HG02885 (cell line): Measurements from ENCODE around the gene FLOT2.
"Not testable (repeated sequence)": the region's sequence is repeated elsewhere in the genome, so short reads cannot be mapped to it uniquely, and the experiment has no call there.

ENCODE experiments used
- ATAC-seq: cut with Tn5 transposase; IDR thresholded peaks from one replicate; pipeline ENCODE4 v1.9.1; 2021; ENCODE audit warnings: mild to moderate bottlenecking; ENCODE audit not compliant: unreplicated experiment, poor library complexity

Gene FLOT2

DNA sequence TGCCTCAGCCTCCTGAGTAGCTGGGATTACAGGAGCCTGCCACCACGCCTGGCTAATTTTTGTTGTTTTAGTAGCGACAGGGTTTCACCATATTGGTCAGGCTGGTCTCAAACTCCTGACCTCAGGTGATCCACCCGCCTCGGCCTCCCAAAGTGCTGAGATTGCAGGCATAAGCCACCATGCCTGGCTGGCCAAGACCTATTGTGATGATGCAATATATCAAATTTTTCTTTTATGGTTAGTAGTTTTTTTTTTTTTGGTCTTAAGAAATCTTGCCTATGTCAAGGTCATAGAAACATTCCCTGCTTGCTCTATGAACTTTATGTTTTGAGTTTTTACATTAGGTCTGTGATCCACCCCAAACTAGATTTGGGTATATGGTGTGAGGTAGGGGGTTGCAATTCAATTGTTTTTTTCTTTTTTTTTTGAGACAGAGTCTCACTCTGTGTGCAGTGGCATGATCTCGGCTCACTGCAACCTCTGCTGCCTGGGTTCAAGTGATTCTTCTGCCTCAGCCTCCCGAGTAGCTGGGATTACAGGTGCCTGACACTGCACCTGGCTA is 20.3 kb downstream of the FLOT2 start:
- not testable (repeated sequence) for ATAC-seq

GRCh38 chr17:28875848-28876550 is 21.5 kb downstream of the FLOT2 start:
- ATAC-seq: no peak

DNA sequence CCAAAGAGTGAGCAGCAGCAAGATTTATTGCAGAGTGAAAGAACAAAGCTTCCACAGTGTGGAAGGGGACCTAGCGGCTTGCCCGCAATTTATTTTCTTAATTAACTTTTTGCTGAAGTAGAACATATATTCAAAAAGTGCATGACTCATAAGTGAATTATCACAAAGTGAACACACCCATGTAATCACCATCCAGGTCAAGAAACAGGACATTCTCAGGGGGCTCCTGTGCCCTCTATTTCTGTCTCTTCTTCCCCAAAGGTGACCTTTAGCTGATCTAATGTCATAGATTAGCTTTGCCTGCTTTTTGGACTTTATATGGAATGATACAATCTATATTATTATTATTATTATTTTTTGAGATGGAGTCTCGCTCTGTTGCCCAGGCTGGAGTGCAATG is 22.8 kb downstream of the FLOT2 start:
- no peak for ATAC-seq

DNA sequence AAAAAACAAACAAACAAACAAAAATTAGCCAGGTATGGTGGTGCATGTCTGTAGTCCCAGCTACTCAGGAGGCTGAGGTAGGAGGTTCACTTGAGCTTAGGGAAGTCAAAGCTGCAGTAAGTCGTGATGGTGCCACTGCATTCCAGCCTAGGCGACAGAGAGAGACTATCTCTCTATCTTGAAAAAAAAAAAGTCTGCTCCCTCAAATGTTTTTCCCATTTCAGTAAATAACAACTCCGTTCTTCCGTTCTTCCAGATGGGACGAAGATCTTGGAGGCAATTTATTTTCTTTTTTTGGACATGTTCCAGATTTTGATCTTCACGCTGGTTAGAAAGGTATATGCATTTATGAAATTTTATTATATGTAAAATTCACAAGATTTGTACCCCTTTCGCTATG is 23.7 kb downstream of the FLOT2 start:
- ATAC-seq: no peak

- peak; percentile 82 for ATAC-seq
These were observed 26.4 kb downstream of the FLOT2 start for GRCh38 chr17:28871056-28871579.

GRCh38 chr17:28867276-28867675 is 30.3 kb downstream of the FLOT2 start:
- ATAC-seq: no peak

DNA sequence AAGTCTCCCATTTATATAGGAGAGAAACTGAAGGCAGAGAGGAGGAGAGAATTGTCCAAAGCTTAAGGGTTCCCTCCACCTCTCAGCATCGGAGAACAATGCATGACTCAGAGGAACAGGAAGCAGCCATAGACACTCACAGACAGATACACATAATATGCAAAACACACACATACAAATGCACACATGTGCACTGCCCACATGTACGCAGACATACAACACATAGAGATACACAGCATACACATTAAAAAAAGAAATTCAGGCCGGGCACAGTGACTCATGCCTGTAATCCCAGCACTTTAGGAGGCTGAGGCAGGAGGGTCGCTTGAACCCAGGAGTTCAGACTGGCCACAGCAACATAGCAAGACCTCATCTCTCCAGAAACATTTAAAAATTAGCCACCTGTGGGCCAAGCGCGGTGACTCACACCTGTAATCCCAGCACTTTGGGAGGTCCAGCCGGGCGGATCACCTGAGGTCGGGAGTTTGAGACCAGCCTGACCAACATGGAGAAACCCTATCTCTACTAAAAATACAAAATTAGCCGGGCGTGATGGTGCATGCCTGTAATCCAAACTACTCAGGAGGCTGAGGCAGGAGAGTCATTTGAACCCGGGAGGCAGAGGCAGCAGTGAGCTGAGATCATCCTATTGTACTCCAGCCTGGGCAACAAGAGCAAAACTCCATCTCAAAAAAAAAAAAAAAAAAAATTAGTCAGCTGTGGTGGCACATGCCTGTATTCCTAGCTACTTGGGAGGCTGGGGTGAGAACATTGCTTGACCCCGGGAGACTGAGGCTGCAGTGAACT is 31.4 kb downstream of the FLOT2 start:
- peak; percentile 56 for ATAC-seq

DNA sequence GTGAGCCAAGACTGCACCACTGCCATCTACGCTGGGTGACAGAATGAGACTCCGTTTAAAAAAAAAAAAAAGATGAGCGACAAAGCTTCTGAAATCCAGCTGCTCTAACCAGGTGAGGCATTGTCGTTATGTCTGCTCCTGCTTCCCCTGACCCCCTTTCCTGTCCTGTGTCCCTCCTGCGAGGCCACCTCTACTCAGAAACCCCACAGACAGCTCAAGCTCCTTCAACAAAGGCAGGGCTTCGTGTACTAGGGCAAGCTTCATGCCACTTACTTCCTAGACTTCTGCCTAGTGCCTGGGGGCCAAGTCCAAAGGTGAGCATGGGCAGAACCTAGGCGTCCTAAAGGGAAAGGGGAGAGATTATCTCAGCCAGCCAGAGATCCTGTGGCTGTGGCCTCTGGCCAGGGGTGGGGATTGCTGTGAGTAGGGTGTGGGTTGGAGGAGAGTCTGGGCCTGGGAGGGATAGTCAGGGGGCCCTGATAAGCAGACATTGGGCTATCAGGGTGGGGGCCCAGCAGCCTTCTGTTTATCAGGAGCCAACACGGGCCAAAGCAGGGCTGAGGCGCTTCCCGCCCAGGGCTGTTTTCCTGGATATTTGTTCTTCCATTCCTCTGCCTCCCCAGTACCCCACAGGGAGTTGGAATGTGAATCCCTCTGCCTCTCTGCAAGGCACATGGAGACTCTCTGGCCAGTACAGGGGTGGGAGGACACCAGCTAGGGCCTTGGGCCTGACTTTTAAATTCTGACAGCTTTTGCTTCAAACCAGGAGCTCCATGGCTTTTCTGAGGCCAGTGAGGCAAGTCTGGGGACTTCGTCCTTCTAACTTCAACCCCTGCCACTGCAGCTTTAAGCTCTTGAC is 32.3 kb downstream of the FLOT2 start:
- ATAC-seq: no peak

DNA sequence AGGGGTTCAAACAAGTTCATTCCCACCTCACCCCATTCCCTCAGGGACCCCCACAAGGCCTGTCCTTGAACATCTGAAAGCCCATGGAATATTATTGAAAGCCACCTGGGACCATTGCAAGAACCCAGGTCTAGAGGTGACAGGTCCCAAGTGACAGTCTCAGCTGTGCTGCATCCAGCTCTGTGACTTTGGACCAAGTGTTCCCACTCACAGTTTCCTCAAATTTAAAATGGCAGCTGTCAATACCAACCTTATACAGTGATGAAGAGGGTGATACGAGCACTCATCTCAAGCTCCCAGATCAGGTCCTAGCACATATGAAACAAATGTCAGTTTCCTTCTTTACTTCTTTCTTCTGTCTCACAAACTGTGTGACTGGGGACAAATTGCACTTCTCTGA is 33.6 kb downstream of the FLOT2 start:
- ATAC-seq: no peak

DNA sequence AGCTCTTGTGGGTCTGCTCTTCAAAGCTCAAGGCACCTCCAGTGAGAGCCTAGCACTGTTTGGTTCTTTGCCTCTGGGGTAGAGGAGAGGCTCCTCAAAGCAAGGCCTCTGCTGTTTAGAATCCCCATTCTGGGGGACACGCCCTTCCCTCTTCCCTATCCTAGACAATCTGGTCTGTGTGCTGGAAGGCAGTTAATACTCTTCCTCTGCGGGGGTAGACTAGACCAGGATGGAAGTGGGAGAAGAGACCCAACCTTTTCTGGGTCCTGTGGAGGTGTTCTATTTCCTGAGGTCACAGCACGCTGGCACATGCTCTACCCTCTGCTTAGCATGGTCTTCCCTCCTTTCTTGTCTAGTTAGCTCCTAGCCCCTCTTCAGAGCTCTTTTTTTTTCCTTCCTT is 35.0 kb downstream of the FLOT2 start:
- no peak for ATAC-seq

GRCh38 chr17:28861393-28862203 is 35.9 kb downstream of the FLOT2 start:
- no peak for ATAC-seq

DNA sequence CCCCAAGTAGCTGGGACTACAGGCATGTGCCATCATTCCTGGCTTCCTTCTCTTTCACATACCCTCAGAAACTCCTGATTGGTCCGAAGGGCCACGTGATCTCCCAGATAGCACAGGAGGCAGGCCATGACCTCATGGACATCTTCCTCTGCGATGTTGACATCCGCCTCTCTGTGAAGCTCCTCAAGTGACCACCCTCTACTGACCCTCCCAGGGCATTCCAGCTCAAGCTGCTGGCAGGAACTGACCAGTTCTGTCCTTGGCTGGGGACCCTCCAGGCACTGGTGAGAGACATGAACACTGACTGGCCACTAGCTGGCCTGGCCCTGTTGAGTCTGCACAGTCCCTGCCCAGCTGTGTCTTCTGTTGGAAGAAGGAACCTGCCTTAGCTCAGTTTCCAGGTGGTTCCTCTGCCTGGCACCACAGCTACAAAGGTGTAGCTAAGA is 37.1 kb downstream of the FLOT2 start:
- ATAC-seq: no peak

GRCh38 chr17:28858801-28859355 is 38.7 kb downstream of the FLOT2 start:
- ATAC-seq: no peak

GRCh38 chr17:28857905-28858800 is 39.4 kb downstream of the FLOT2 start:
- no peak for ATAC-seq

DNA sequence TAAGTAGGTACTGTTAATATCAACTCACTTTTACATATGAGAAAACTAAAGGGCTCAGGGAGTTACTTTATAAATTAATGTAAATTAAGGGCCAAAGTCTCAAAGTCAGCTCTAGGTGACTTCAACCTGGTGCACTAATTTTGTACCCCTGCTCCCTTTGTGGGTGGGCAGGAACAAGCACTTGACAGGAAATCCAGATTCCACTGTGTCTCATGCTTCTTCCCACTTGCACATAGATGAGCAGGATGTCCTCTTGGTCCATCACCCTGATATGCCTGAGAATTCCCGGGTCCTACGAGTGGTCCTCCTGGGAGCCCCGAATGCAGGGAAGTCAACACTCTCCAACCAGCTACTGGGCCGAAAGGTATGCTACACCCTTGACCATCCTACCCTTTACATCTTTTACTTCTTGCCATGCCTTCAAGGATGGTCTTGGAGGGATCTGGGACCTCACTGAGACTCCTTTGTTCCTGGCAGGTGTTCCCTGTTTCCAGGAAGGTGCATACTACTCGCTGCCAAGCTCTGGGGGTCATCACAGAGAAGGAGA is 41.4 kb downstream of the FLOT2 start:
- ATAC-seq: no peak

DNA sequence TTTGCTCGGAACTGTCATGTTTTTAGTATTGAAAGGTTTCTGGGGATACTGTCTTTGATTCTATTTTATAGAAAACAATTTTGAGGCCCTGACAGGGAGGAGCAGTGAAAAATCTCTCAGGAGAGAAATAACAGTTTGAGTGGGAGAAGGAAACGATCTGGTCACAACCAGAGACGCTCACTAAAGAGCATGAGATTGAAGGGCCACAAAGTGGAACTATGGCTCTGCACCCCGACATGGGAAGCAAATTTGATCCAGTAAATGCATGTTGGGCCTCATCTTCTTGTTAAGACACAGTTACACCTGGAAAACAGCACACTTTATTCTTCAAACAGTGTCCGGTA is 42.2 kb downstream of the FLOT2 start:
- ATAC-seq: no peak

DNA sequence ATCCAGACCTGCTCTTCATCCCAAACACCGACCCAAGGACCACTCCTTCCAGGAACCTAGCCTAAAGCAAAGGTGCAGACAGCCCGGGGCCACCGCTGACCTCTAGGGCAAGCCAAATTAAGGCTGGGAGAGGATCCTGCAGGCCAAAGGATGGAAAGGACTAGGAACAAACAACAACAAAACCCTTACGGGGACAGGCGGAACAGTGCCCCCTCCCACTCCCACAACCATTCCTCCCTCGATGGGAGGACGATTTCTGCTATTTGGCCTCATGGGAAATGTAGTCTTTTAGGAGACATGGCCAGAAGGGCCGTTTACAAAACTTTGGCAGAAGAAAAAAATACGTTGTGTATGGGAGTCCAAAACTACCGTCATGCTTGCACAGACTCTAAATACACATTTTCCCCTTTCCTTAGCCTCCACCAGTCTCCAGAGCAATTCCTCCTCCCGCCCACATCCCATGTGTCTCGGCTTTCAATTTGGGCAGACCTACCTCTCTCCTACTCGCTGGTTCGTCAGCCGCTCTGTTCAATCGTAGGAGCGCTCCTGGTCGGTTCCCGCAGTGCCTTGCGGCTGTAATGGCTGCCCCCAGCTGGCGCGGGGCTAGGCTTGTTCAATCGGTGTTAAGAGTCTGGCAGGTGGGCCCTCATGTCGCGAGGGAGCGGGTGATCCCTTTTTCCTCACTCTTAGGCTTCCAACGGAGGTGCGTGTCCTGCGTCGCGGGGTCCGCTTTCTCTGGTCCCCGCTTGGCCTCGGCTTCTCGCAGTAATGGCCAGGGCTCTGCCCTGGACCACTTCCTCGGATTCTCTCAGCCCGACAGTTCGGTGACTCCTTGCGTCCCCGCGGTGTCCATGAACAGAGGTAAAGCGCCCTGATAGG is 42.8 kb downstream of the FLOT2 start, which contains the start of gene ERAL1:
ERAL1 (plus strand) TSS at position 560 of the 879 bp plus-strand sequence; CDS start at position 579, 19 bp downstream.
- peak; percentile 95 for ATAC-seq
